HCT116 (cell line): Measurements from ENCODE around the gene ARL6IP4. TPM values are rescaled to one million over a fixed set of nuclear protein-coding genes. Genes with fewer than 3 reads are reported as not detected.
A peak's percentile ranks its signal among the peaks of the same experiment; 100 is the strongest.

Source experiments
- ATAC-seq: fragments of 200-7000 bp; cut with Tn5 transposase; 2 replicates; pipeline ENCODE4 v1.9.1; 2020; ENCODE audit warnings: mild to moderate bottlenecking, moderate library complexity
- BruUV-seq: library from RNA; stranded (reverse); fragments of 400-500 nt; replicated peaks from 2 replicates; lab custom pipeline; 2021; lab: Mats Ljungman, UMichigan
- CTCF ChIA-PET: fragments of 300-600 bp; sonication (Branson Sonifier 250); formaldehyde crosslinking; loops from one replicate; lab custom pipeline; 2021; ENCODE audit warnings: antibody characterized with exemption; lab: Charles Lee
- POLR2A ChIA-PET: fragments of 300-600, 350-600 bp; sonication (Branson Sonifier 250); formaldehyde crosslinking; loops from one replicate; lab custom pipeline; 2021; ENCODE audit warnings: antibody characterized with exemption; lab: Charles Lee
- RAD21 ChIA-PET, 2 experiments: fragments of 300-600 bp; sonication (Branson Sonifier 250); formaldehyde crosslinking; loops; one replicate each; lab custom pipeline; 2023; ENCODE audit warnings: low total read pairs in 2 of 2; ENCODE audit not compliant: uncharacterized antibody in 2 of 2, unreplicated experiment in 2 of 2, low non-redundant PET in 1 of 2; lab: Charles Lee
- DNase-seq: peaks from one replicate; pipeline ENCODE4 v3.0.0-alpha.2; 2010; ENCODE audit warnings: low read depth, low spot score
- H2AFZ ChIP-seq: fragments of 200-600 bp; shearing (Covaris generic), sonication (generic); 2 replicates; pipeline ENCODE4 v1.6.1; 2017; ENCODE audit warnings: low read depth, mixed run types, mixed read lengths, antibody characterized with exemption, low read length; ENCODE audit not compliant: poor library complexity, severe bottlenecking
- H3K27ac ChIP-seq: 2 replicates; pipeline ENCODE4 v1.5.1; 2012; ENCODE audit warnings: low read depth, low read length
- H3K27me3 ChIP-seq: fragments of 200-600 bp; sonication (generic); 2 replicates; pipeline ENCODE4 v1.6.1; 2016; ENCODE audit warnings: mixed run types, low read length, mixed read lengths; ENCODE audit not compliant: insufficient read depth
- H3K36me3 ChIP-seq, 2 experiments: fragments of 200-500 bp in 1 of 2; fragments of 200-600 bp in 1 of 2; sonication (Bioruptor generic) in 1 of 2; sonication (generic) in 1 of 2; 2 replicates each; pipeline versions ENCODE4 v1.5.1 to v1.6.1; 2014 to 2016; ENCODE audit warnings: low read length in 2 of 2, inconsistent platforms in 1 of 2, mixed read lengths in 1 of 2, mixed run types in 1 of 2; ENCODE audit not compliant: insufficient read depth in 2 of 2, control insufficient read depth in 1 of 2
- H3K4me1 ChIP-seq, 2 experiments: fragments of 200-600 bp in 1 of 2; sonication (generic) in 1 of 2; 2 replicates each; pipeline versions ENCODE4 v1.5.1 to v1.6.1; 2012 to 2017; ENCODE audit warnings: low read length in 2 of 2, inconsistent platforms in 1 of 2, mild to moderate bottlenecking in 1 of 2, mixed read lengths in 1 of 2, mixed run types in 1 of 2, moderate library complexity in 1 of 2; ENCODE audit not compliant: insufficient read depth in 2 of 2, control insufficient read depth in 1 of 2
- H3K4me2 ChIP-seq: fragments of 200-600 bp; sonication (generic); 2 replicates; pipeline ENCODE4 v1.6.1; 2017; ENCODE audit warnings: mixed run types, low read length, mixed read lengths
- H3K4me3 ChIP-seq, 2 experiments: fragments of 200-600 bp in 1 of 2; sonication (generic) in 1 of 2; replicated peaks in 1 of 2; 2 replicates each; pipeline ENCODE4 v1.5.1; 2011 to 2016; ENCODE audit warnings: low read length in 2 of 2, control low read depth in 1 of 2, low read depth in 1 of 2, mild to moderate bottlenecking in 1 of 2, mixed read lengths in 1 of 2, mixed run types in 1 of 2
- H3K79me2 ChIP-seq: fragments of 200-600 bp; sonication (generic); 2 replicates; pipeline ENCODE4 v1.6.1; 2017; ENCODE audit warnings: mild to moderate bottlenecking, mixed run types, low read length, moderate library complexity, mixed read lengths; ENCODE audit not compliant: insufficient read depth
- H3K9ac ChIP-seq: fragments of 200-600 bp; sonication (generic); 2 replicates; pipeline ENCODE4 v1.6.1; 2016; ENCODE audit warnings: low read length, mixed read lengths
- H3K9me2 ChIP-seq: fragments of 200-600 bp; sonication (generic), shearing (Covaris generic); 2 replicates; pipeline ENCODE4 v1.6.1; 2017; ENCODE audit warnings: mixed run types, mild to moderate bottlenecking, moderate library complexity; ENCODE audit not compliant: insufficient read depth
- H3K9me3 ChIP-seq, 2 experiments: fragments of 200-500 bp in 1 of 2; fragments of 200-600 bp in 1 of 2; sonication (Bioruptor generic) in 1 of 2; sonication (generic) in 1 of 2; 2 replicates each; pipeline ENCODE4 v1.6.1; 2014 to 2017; ENCODE audit warnings: low read length in 2 of 2, mixed read lengths in 2 of 2, inconsistent platforms in 1 of 2, low read depth in 1 of 2, mild to moderate bottlenecking in 1 of 2, mixed run types in 1 of 2, moderate library complexity in 1 of 2; ENCODE audit not compliant: control insufficient read depth in 1 of 2, insufficient read depth in 1 of 2
- H4K20me1 ChIP-seq: fragments of 200-600 bp; sonication (generic), shearing (Covaris generic); 2 replicates; pipeline ENCODE4 v1.6.1; 2017; ENCODE audit warnings: mixed run types, mild to moderate bottlenecking, moderate library complexity; ENCODE audit not compliant: insufficient read depth
- CTCF ChIP-seq, 3 experiments: fragments of 200-600 bp in 1 of 3; sonication (generic) in 1 of 3; IDR thresholded peaks in 2 of 3; conservative IDR thresholded peaks in 1 of 3; 2 replicates each; pipeline ENCODE4 v1.5.1; 2012 to 2017; ENCODE audit warnings: low read depth in 2 of 3, low read length in 2 of 3, antibody characterized with exemption in 1 of 3, borderline replicate concordance in 1 of 3, control low read depth in 1 of 3, mild to moderate bottlenecking in 1 of 3, mixed read lengths in 1 of 3, mixed run types in 1 of 3, moderate library complexity in 1 of 3; ENCODE audit not compliant: insufficient read depth in 1 of 3
- EGR1 ChIP-seq: IDR thresholded peaks from 2 replicates; pipeline ENCODE4 v1.6.1; 2012; ENCODE audit warnings: low read depth
- ELF1 ChIP-seq: IDR thresholded peaks from 2 replicates; pipeline ENCODE4 v1.6.1; 2012; ENCODE audit warnings: low read depth, borderline replicate concordance
- POLR2AphosphoS5 ChIP-seq: IDR thresholded peaks from 2 replicates; pipeline ENCODE4 v1.6.1; 2011; ENCODE audit warnings: mild to moderate bottlenecking, low read depth, low read length, moderate library complexity
- SRF ChIP-seq: IDR thresholded peaks from 2 replicates; pipeline ENCODE4 v1.6.1; 2012; ENCODE audit warnings: low read depth
- ZFX ChIP-seq: fragments of 450-650 bp; IDR thresholded peaks from 2 replicates; pipeline ENCODE4 v1.6.1; 2017
- ZNF274 ChIP-seq: fragments of 200-500 bp; sonication (Bioruptor generic); IDR thresholded peaks from 2 replicates; pipeline ENCODE4 v1.6.1; 2014; ENCODE audit warnings: mild to moderate bottlenecking, low read depth, low read length, inconsistent platforms
- intact Hi-C: fragments of 100-400 bp; cut with micrococcal nuclease; formaldehyde crosslinking; loops from 2 replicates; pipeline ENCODE4 v1.10.0; 2022
- total RNA-seq: library from RNA; stranded (reverse); gene quantifications from one replicate; pipeline ENCODE4 v1.2.1, GENCODE V29; 2021; ENCODE audit not compliant: unreplicated experiment

Gene ARL6IP4
- total RNA-seq, 1 experiment from 2014 or later: 128 TPM

GRCh38 chr12:122979908-122980182, 636 bp upstream of the ARL6IP4 start:
- H3K27ac ChIP-seq: peak overlapping the region; percentile 88
- H3K4me2 ChIP-seq: peak overlapping the region; percentile 100
- no peak for DNase-seq
- H3K4me1 ChIP-seq: peaks cover 21 to 33% of the 10 kb centered on the region in 2 experiments
- no peaks in the 10 kb centered on the region for H3K9me2 ChIP-seq
- no peaks in the 10 kb centered on the region for H4K20me1 ChIP-seq
- POLR2A ChIA-PET: interaction anchor here (0.8 to 1.0 kb wide), 2 partner anchors 9 to 253 kb away, joined by 3 to 4 read pairs; partner anchors contain the start of genes MPHOSPH9 and MTRFR
- CTCF ChIA-PET: no interaction called here
- RAD21 ChIA-PET: no interaction called here
- intact Hi-C loops: loop anchor here (10.0 kb wide), 1 partner anchor 165 kb away; no protein-coding TSS in a partner anchor
- peak overlapping the region; percentile 92 for H3K9ac ChIP-seq
- H3K79me2 ChIP-seq: peaks cover 48% of the 10 kb centered on the region
- TF ChIP-seq ZNF274: no peak
- TF ChIP-seq SRF: no peak
- TF ChIP-seq ELF1: no peak
- no peak for TF ChIP-seq EGR1
- no peak for TF ChIP-seq CTCF (IDR thresholded peaks at IDR 0.05 in 2 of 3, conservative IDR thresholded peaks at IDR 0.05 in 1 of 3; ENCODE audit: borderline replicate concordance in 1 of 3, insufficient read depth in 1 of 3, low read depth in 2 of 3, low read length in 2 of 3)
- TF ChIP-seq POLR2AphosphoS5: no peak
- H3K27me3 ChIP-seq: no peaks in the 10 kb centered on the region
- no TSS peak for BruUV-seq
- H3K9me3 ChIP-seq: no peaks in the 10 kb centered on the region
- no peak overlapping the region for H2AFZ ChIP-seq
- H3K4me3 ChIP-seq: peak overlapping the region; percentile 90 to 91
- ATAC-seq: no peak
- H3K36me3 ChIP-seq: peaks cover 2 to 7% of the 10 kb centered on the region in 2 experiments; a peak in 3 of 4 replicates

- H3K27ac ChIP-seq: peak overlapping the region; percentile 88
- no peak overlapping the region for H2AFZ ChIP-seq
- intact Hi-C loops: no loop called here
- H4K20me1 ChIP-seq: no peaks in the 10 kb centered on the region
- ATAC-seq (peak; percentile 26; the same call in 1 of the 2 replicates), DNase-seq (no peak)
- H3K36me3 ChIP-seq: peaks cover 2 to 7% of the 10 kb centered on the region in 2 experiments; a peak in 3 of 4 replicates
- no peaks in the 10 kb centered on the region for H3K9me3 ChIP-seq
- peaks cover 37% of the 10 kb centered on the region for H3K79me2 ChIP-seq
- H3K27me3 ChIP-seq: no peaks in the 10 kb centered on the region
- peak overlapping the region; percentile 90 to 91 for H3K4me3 ChIP-seq
- H3K9me2 ChIP-seq: no peaks in the 10 kb centered on the region
- ChIA-PET CTCF (no interaction called here), POLR2A (no interaction called here), RAD21 (no interaction called here)
- TF ChIP-seq ZFX (peak; percentile 83; the same call in 1 of the 2 replicates), CTCF (IDR thresholded peaks at IDR 0.05 in 2 of 3, conservative IDR thresholded peaks at IDR 0.05 in 1 of 3; ENCODE audit: borderline replicate concordance in 1 of 3, insufficient read depth in 1 of 3, low read depth in 2 of 3, low read length in 2 of 3) (no peak)
- H3K9ac ChIP-seq: peak overlapping the region; percentile 92
- peaks cover 20 to 30% of the 10 kb centered on the region in 2 experiments for H3K4me1 ChIP-seq
- BruUV-seq: no TSS peak
- peak overlapping the region; percentile 100 for H3K4me2 ChIP-seq
Observed at GRCh38 chr12:122981036-122981471, 573 bp downstream of the ARL6IP4 start.
